GM18505 (cell line): Measurements from ENCODE around the gene CRTAC1.
"Not testable (repeated sequence)": the region's sequence is repeated elsewhere in the genome, so short reads cannot be mapped to it uniquely, and the experiment has no call there.

Experiments
- ATAC-seq: cut with Tn5 transposase; IDR thresholded peaks from one replicate; pipeline ENCODE4 v1.9.1; 2021; ENCODE audit not compliant: unreplicated experiment
- POLR2A ChIP-seq: IDR thresholded peaks from 4 replicates; pipeline ENCODE4 v1.6.1; 2011; ENCODE audit warnings: borderline replicate concordance; ENCODE audit not compliant: insufficient read depth, insufficient read length; ENCODE audit errors: extremely low read depth

The CRTAC1 gene

DNA sequence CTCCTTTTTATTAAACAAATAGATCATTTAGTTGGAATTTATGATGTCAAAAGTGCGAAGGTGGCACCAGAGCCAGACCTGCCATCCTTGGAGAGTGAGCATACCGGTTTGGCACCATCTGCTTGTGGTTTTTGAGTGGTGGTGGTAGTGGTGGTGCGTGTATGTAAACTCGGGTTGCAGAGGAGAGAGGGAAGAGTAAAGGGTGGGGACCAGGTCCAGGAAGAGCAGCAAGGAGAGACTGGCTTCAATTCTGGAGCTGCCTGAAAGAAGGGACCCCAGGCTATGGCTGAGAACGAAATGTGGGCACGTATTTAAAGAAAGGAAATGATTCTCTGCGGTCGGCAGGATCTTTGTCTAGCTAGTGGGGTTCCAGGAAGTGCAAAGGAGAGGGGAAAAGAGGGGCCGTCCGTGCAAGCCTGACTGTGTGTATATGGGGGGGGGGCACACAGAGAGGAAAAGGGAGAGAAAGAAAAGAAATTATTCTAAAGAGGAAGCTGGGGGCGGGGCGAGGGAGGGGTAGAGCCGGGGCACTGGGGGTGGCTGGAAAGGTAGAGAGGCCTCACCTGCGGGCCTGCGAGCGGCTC lies 181.2 kb downstream of the CRTAC1 start:
- no peak for TF ChIP-seq POLR2A
- ATAC-seq: peak; percentile 33

DNA sequence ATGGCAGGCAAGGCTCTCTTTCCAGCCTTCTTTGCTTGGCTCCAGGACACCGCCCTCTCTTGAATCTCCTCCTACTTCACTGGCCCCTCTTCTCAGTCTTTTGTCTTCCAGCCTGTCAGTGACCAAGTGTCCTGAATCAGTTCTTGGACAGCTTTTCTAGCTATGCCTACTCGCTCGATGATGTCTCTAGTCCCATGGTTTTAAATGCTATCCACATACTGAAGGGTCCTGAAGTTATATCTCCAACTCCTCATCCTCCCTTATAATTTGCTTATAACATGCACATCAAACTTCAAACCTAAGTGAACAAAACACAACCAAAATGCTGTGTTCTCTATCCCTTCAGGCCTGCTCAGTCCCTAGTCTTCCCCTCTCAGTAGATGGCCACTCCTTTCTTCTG lies 185.7 kb downstream of the CRTAC1 start:
- TF ChIP-seq POLR2A: no peak
- no peak for ATAC-seq

DNA sequence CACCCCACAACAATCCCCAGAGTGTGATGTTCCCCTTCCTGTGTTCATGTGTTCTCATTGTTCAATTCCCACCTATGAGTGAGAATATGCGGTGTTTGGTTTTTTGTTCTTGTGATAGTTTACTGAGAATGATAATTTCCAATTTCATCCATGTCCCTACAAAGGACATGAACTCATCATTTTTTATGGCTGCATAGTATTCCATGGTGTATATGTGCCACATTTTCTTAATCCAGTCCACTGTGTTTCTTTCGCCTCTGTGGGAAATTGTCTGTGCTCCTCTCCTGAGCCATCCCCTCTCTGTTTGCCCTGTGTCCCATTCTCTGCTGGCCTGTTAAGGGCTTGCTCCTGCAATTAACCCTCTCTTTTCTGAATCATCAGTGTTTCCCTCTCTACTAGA lies 186.4 kb downstream of the CRTAC1 start:
- ATAC-seq: not testable (repeated sequence)

- no peak for ATAC-seq
- TF ChIP-seq POLR2A: no peak
These were observed 187.1 kb downstream of the CRTAC1 start for GRCh38 chr10:97843281-97843671.

DNA sequence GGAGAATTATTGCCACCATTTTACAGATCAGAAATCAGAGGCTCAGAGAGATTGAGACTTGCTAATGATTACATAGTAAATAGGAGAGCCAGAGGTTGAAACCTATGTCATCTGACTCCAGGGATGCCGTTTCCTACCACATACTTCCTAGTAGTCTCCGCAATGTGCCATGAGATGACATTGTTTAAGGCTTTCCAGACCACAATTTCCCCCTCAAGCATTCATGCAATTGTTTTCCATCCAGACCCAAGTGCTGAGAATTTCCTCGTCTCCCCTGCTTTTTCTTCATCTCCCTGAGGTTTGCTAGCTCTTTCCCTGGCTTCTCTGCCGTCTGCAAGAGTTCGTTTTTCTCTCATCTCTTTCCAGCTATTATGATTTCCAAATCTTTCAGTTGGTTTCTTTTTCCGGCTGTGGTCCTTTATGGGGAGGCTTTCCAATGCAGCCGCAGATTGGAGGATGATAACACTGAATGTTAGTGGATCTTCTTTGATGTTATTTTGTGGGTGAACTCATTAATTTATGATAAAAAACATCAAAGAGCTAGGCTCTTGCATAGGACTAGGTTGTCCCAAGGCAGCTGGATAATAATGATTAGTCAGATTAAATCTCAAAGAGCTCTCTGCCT lies 187.7 kb downstream of the CRTAC1 start:
- ATAC-seq: no peak
- TF ChIP-seq POLR2A: no peak

DNA sequence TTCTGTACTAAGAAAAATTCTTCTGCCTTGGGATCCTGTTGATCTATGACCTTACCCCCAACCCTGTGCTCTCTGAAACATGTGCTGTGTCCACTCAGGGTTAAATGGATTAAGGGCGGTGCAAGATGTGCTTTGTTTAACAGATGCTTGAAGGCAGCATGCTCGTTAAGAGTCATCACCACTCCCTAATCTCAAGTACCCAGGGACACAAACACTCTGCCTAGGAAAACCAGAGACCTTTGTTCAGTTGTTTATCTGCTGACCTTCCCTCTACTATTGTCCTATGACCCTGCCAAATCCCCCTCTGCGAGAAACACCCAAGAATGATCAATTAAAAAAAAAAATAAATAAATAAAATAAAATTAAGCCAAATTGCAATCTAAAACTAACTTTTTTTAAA lies 188.3 kb downstream of the CRTAC1 start:
- ATAC-seq: not testable (repeated sequence)

DNA sequence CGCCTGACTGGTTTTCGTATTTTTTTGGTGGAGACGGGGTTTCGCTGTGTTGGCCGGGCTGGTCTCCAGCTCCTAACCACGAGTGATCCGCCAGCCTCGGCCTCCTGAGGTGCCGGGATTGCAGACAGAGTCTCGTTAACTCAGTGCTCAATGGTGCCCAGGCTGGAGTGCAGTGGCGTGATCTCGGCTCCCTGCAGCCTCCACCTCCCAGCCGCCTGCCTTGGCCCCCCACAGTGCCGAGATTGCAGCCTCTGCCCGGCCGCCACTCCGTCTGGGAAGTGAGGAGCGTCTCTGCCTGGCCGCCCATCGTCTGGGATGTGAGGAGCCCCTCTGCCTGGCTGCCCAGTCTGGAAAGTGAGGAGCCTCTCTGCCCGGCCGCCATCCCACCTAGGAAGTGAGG lies 189.3 kb downstream of the CRTAC1 start:
- ATAC-seq: not testable (repeated sequence)

- ATAC-seq: no peak
- TF ChIP-seq POLR2A: no peak
These were observed 192.3 kb downstream of the CRTAC1 start for GRCh38 chr10:97838091-97838490.

DNA sequence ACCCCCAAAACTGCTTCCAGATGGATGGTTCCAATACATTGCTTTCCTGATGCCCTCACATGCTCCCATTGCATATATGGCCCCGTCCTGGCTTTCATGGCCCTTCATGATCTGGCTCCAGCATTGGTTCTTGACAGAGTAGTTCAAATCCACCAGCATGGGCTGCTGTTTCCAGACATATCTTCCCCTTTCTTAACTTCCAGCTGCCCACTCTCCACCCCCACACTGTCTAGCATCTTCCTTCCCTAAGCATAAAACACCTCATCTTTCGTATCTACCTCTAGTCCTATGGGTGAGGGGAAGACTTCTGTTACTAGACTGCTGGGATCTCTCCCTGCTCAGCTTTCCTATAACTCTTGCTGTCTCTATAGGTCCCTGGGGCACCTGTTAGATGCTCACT lies 194.0 kb downstream of the CRTAC1 start:
- TF ChIP-seq POLR2A: no peak
- ATAC-seq: no peak

- TF ChIP-seq POLR2A: no peak
These were observed 199.2 kb downstream of the CRTAC1 start for GRCh38 chr10:97831259-97831658.

DNA sequence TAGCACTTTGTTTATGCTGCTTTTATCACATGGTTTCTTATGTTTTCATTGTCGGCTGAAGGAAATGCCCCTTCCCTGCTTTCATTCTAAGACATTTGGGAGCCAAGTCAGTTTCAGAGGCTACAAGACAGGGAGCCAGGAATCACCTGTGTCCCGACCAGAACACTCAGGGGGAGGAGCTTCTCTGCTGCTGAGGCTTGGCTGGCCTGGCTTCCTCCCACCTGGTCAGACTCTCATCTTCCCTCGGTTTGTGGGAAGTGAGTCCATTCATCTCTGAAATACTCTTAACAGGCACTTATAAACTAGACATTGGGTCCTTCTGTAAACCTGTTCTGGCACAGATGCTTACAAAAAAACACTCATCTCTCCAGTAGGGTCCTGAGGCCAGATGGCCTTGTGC lies 200.4 kb downstream of the CRTAC1 start:
- TF ChIP-seq POLR2A: no peak
- ATAC-seq: no peak

More at GRCh38 chr10:97831259-97831658, 199.2 kb downstream of the CRTAC1 start:
- ATAC-seq: no peak

DNA sequence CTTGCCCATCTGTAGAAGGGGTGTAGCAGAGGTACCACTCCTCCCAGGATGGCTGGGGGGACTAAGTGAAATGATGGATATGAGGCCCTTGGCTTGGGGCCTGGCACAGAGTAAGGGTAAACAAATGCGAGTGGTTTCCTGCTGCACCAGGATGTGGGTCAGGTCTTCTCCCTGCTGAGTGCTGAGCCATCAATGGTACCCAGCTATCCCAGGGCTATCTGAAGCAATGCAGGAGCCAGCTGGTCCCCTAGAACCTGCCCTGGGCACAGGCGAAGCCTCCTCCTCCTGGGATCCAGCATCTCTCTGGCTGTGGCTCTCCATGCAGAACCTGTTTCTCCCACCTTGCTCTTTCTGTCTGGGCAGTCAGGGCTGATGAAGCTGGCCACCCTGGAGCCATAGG lies 201.7 kb downstream of the CRTAC1 start:
- no peak for ATAC-seq

DNA sequence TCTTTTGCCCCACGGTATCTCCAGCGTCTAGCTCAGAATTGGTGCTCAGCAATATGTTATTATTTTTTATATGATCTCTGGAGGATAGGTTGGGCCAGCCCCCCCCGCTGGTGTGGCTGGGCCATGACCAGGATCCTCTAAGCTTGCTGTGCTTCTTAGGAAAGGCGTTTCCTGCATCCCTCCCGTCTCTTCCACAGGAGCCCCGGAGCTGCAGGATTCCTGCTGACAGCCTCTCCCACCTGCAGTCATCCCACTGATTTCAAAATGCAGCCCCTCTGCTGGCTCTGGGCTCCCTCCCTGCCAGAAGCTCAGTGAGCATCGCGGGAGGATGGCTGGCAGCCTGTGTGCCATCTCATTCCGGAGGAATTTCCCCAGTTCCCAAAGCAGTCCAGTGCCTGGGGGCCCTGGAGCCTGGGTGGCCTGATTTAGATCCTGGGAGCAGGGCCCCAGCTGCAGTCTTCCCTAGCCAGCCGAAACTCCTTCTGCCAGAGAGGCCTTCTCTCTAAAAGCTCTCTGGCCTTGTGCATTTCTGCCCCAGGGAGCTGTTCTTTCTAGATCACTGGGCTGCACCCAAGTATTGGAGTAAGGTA lies 202.6 kb downstream of the CRTAC1 start:
- no peak for TF ChIP-seq POLR2A
- ATAC-seq: no peak

More for the DNA sequence above, 201.7 kb downstream of the CRTAC1 start:
- no peak for TF ChIP-seq POLR2A

- no peak for ATAC-seq
- TF ChIP-seq POLR2A: no peak
These were observed 203.5 kb downstream of the CRTAC1 start for GRCh38 chr10:97826892-97827291.

- no peak for TF ChIP-seq POLR2A
- ATAC-seq: no peak
These were observed 205.2 kb downstream of the CRTAC1 start for GRCh38 chr10:97825020-97825760.

DNA sequence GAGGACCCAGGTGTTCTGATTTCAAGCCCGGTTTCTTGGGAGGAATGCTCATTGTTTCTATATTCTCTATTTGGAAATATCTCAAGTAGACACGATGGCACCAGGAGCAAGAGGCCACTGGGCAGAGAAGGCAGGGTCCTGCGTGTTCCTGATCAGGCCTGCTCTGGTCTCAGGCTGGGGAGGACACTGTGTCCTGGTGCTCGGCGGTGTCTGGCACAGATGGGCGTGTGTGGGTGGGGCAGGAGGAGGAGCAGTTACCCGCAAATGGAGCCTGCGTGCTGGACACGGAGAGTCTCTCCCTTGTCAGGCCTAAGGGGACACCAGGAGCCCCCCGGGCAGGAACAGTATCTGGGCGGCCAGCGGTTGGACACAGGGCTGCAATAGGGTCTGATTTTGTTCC lies 206.7 kb downstream of the CRTAC1 start:
- no peak for ATAC-seq
- TF ChIP-seq POLR2A: no peak
